GM23248 (cell line): ENCODE measurements around the gene RCOR1. TPM values are rescaled to one million over a fixed set of nuclear protein-coding genes. Genes with fewer than 3 reads are reported as not detected.

Experiments used
- DNase-seq: peaks from one replicate; pipeline ENCODE4 v3.0.0-alpha.2; 2015
- H2AFZ ChIP-seq: fragments of 200-600 bp; sonication (generic); 2 replicates; pipeline ENCODE4 v1.6.1; 2016; ENCODE audit warnings: antibody characterized with exemption
- H3F3A ChIP-seq: fragments of 200-600 bp; sonication (generic); 2 replicates; pipeline ENCODE4 v1.6.1; 2016; ENCODE audit warnings: mild to moderate bottlenecking, antibody characterized with exemption, mixed run types; ENCODE audit not compliant: insufficient read depth
- H3K27ac ChIP-seq: fragments of 200-600 bp; sonication (generic); 2 replicates; pipeline ENCODE4 v1.5.1; 2016; ENCODE audit warnings: mild to moderate bottlenecking
- H3K27me3 ChIP-seq: fragments of 200-600 bp; sonication (generic); replicated peaks from 2 replicates; pipeline ENCODE4 v1.6.1; 2016; ENCODE audit warnings: mild to moderate bottlenecking; ENCODE audit not compliant: insufficient read depth
- H3K36me3 ChIP-seq: fragments of 200-600 bp; sonication (generic); 2 replicates; pipeline ENCODE4 v1.6.1; 2016; ENCODE audit warnings: low read depth, mild to moderate bottlenecking
- H3K4me1 ChIP-seq: fragments of 200-600 bp; sonication (generic); 2 replicates; pipeline ENCODE4 v1.6.1; 2016; ENCODE audit warnings: mild to moderate bottlenecking; ENCODE audit not compliant: insufficient read depth
- H3K4me2 ChIP-seq: fragments of 200-600 bp; sonication (generic); one replicate; pipeline ENCODE4 v1.6.1; 2016; ENCODE audit warnings: mild to moderate bottlenecking; ENCODE audit not compliant: unreplicated experiment
- H3K4me3 ChIP-seq: fragments of 200-600 bp; sonication (generic); 2 replicates; pipeline ENCODE4 v1.5.1; 2016; ENCODE audit warnings: mild to moderate bottlenecking
- H3K79me2 ChIP-seq: fragments of 200-600 bp; sonication (generic); 2 replicates; pipeline ENCODE4 v1.6.1; 2016; ENCODE audit warnings: mild to moderate bottlenecking; ENCODE audit not compliant: insufficient read depth
- H3K9ac ChIP-seq: fragments of 200-600 bp; sonication (generic); 2 replicates; pipeline ENCODE4 v1.6.1; 2016; ENCODE audit warnings: mild to moderate bottlenecking
- H3K9me2 ChIP-seq: fragments of 200-600 bp; sonication (generic); 2 replicates; pipeline ENCODE4 v1.6.1; 2016; ENCODE audit warnings: mixed run types, mild to moderate bottlenecking, moderate library complexity; ENCODE audit not compliant: insufficient read depth
- H3K9me3 ChIP-seq: fragments of 200-600 bp; sonication (generic); one replicate; pipeline ENCODE4 v1.6.1; 2017; ENCODE audit warnings: low read depth
- H4K20me1 ChIP-seq: fragments of 200-600 bp; sonication (generic); 2 replicates; pipeline ENCODE4 v1.6.0; 2016; ENCODE audit not compliant: insufficient read depth
- EZH2 ChIP-seq: fragments of 200-600 bp; sonication (generic); IDR thresholded peaks from 2 replicates; pipeline ENCODE4 v1.6.1; 2018; ENCODE audit warnings: antibody characterized with exemption, mild to moderate bottlenecking; ENCODE audit not compliant: insufficient read depth, poor library complexity, severe bottlenecking
- EZH2phosphoT487 ChIP-seq: fragments of 200-600 bp; sonication (generic); IDR thresholded peaks from 2 replicates; pipeline ENCODE4 v1.6.1; 2018; ENCODE audit warnings: antibody characterized with exemption, moderate library complexity, mild to moderate bottlenecking, low read depth; ENCODE audit not compliant: insufficient read depth
- WGBS, 2 experiments: methylation state at CpG; one replicate each; pipeline ENCODE4 v1.1.6; 2015 to 2017; ENCODE audit warnings: low lambda C conversion rate in 2 of 2, low coverage in 1 of 2; ENCODE audit errors: missing lambda C conversion rate in 2 of 2; 5-methylcytosine and 5-hydroxymethylcytosine counted together
- in situ Hi-C: fragments of 300-500 bp; cut with MboI; formaldehyde crosslinking; loops from 2 replicates; pipeline ENCODE4 v1.15.0; 2020
- polyA plus RNA-seq: library from polyadenylated mRNA; unstranded; fragments of >200 nt; fragmentation: Nextera tagmentation; extraction: Ambion mirVana; gene quantifications from 2 replicates; pipeline ENCODE4 v1.2.1, GENCODE V29; 2016
- total RNA-seq: library from RNA; depleted of rRNA; stranded (reverse); fragments of >200 nt; shearing (Covaris generic); gene quantifications from 2 replicates; pipeline ENCODE4 v1.2.3, GENCODE V29; 2014; rRNA removed

RCOR1 gene
- total RNA-seq (13.0 and 15.6 TPM in 2 replicates), polyA plus RNA-seq (3.2 and 3.4 TPM in 2 replicates)

DNA sequence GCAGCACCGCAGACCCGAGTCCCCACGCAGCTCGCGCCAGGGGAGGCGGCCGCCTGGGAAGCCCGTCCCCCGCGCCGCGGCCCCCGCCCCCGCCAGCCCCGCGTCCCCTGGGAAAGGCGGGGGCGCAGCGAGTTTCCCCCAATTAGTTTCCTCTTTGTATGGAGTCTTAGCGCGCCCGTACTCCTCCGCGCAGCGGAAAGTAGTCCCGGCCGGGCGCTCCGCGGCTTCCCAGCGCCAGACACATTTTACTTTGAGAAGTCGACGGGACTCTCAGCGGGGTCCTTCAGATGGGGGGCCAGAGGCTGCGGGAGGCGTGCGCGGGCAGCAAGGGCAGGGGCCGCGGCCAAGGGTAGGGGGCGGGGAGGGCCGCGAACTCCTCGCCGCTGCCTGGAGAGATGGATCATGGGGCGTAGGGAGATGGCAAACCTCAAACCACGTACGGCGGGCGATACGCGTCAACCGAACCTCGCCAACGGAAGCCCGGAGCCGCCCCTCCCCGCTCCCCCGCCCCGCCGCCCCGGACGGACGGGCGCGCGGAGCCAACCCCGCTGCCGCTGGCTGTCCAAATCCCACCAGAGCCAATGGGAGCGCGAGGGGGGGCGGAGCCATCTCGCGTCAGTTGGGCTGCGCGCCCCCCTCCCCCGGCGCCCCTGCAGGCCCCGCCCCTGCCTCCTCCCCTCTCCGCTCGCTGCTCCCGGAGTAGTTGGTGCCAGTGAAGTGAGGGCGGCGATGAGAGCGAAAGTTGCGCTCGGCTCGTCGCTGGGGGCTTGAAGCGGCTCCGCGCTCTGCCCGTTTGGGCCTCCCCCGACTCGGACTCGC, at the start of gene RCOR1:
Gene RCOR1 (plus strand): TSS at position 706 of the 819 bp plus-strand sequence. CDS start 238 bp downstream, outside the sequence.
- WGBS, 2 experiments, result 2% methylated on average over 13 to 90 of the region's 96 CpGs
- Histone ChIP-seq H3K9me3 (no peaks in the 10 kb centered on the region), H3K27me3 (no peaks in the 10 kb centered on the region), H3K36me3 (no peaks in the 10 kb centered on the region), H3K4me1 (peaks cover 17% of the 10 kb centered on the region; the same call in 1 of the 2 replicates), H3K9me2 (no peaks in the 10 kb centered on the region), H2AFZ (peak within 1 kb of the TSS; percentile 71), H3K27ac (peak within 1 kb of the TSS; percentile 98), H3K4me3 (peak within 1 kb of the TSS; percentile 93), H3K4me2 (peak within 1 kb of the TSS; percentile 91), H3K9ac (peak within 1 kb of the TSS; percentile 97), H3F3A (peaks cover 14% of the 10 kb centered on the region), H3K79me2 (peaks cover 42% of the 10 kb centered on the region), H4K20me1 (peaks cover 4% of the 10 kb centered on the region; the same call in 1 of the 2 replicates)
- TF ChIP-seq EZH2phosphoT487 (no peak), EZH2 (no peak)
- DNase-seq, result peak; percentile 99
- in situ Hi-C loops, result no loop called here

DNA sequence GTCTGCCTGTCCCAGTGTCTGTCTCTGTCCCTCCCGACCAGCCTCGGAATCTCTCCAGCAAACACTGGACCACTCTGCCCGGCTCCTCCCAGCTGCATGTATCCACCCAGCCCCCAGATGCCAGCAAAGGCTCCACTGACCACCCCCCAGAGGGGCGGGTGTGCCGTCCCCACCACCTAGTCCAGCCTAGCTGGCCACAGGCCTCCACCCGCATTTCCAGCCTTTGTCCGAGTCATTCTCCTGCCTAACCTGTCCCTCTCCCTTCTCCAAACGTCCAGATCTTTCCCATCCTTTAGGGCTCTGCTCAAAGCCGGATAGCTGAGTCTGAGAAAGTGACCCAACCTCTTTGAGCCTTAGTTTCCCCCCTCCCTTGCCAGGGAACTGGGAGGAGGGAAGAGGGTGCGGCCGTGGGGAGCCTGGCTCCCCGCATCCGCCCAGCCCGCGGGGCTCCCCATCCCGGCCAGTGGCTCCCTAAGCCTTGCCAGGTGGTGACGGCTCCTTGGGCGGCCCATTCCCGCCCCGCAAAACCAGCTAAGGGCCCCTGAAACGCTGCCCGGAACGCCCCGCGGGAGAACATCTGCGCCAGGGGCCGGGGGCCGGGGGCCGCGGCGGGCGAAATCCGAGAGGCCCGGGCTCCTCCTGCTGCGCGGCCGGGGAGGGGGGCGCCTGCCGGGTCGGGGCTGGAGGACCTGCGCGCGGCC, 48.3 kb upstream of the RCOR1 start:
- TF ChIP-seq EZH2phosphoT487 (no peak), EZH2 (no peak)
- no peaks in the 10 kb centered on the region for H3F3A ChIP-seq
- no peaks in the 10 kb centered on the region for H3K4me1 ChIP-seq
- H3K4me2 ChIP-seq, result no peak overlapping the region
- no peak overlapping the region for H3K4me3 ChIP-seq
- no peaks in the 10 kb centered on the region for H3K9me3 ChIP-seq
- H3K27me3 ChIP-seq, result peaks cover 26% of the 10 kb centered on the region
- no peak overlapping the region for H3K9ac ChIP-seq
- in situ Hi-C loops, result no loop called here
- no peaks in the 10 kb centered on the region for H3K36me3 ChIP-seq
- H3K79me2 ChIP-seq, result no peaks in the 10 kb centered on the region
- 14 to 16% methylated on average over 34 to 43 of the region's 43 CpGs for WGBS, 2 experiments
- no peak overlapping the region for H3K27ac ChIP-seq
- H3K9me2 ChIP-seq, result no peaks in the 10 kb centered on the region
- H4K20me1 ChIP-seq, result no peaks in the 10 kb centered on the region
- DNase-seq, result peak; percentile 16
- no peak overlapping the region for H2AFZ ChIP-seq

DNA sequence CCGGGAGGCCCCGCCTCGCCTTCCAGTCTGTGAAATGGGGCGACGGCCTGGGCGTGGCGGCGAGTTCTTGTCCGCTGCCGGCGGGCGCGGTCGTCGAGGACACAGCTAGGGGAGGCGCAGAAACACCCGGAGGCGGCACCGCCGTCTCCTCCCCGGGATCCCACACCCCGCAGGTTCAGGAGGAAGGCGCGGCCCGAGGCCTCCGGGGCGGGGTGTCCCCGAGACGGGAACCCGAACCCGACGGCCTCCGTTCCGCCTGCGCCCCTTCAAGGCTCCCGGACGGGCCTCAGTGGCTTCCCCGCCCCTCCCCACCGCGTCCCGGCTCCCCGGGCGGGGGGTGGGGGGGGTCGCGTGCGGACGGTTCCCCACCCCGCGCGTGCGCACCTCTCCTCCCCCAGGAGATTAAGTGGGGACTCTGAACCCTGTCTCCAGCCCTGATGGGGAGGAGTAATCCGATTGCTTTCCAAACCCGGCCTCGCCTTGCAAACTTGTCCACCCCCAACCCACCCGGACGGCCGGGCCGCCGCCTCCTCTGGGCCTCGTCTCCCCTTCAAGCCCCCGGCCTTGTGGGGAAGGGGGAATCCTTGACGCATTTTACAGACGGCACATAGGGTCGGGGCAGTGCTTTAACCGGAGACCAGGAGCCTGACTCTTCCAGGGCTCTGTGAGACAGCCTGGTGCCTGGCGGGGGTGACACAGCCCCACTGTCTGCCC, 47.5 kb upstream of the RCOR1 start:
- Histone ChIP-seq H3K9me3 (no peaks in the 10 kb centered on the region), H3K9me2 (no peaks in the 10 kb centered on the region), H3K4me3 (no peak overlapping the region), H3K27ac (no peak overlapping the region), H3K4me2 (no peak overlapping the region), H3K9ac (no peak overlapping the region), H3K79me2 (no peaks in the 10 kb centered on the region), H3F3A (no peaks in the 10 kb centered on the region), H3K36me3 (no peaks in the 10 kb centered on the region), H2AFZ (no peak overlapping the region), H4K20me1 (no peaks in the 10 kb centered on the region), H3K27me3 (peaks cover 26% of the 10 kb centered on the region), H3K4me1 (no peaks in the 10 kb centered on the region)
- peak; percentile 16 for DNase-seq
- no peak for TF ChIP-seq EZH2
- TF ChIP-seq EZH2phosphoT487, result no peak
- 13 to 21% methylated on average over 25 to 62 of the region's 66 CpGs for WGBS, 2 experiments
- in situ Hi-C loops, result no loop called here

DNA sequence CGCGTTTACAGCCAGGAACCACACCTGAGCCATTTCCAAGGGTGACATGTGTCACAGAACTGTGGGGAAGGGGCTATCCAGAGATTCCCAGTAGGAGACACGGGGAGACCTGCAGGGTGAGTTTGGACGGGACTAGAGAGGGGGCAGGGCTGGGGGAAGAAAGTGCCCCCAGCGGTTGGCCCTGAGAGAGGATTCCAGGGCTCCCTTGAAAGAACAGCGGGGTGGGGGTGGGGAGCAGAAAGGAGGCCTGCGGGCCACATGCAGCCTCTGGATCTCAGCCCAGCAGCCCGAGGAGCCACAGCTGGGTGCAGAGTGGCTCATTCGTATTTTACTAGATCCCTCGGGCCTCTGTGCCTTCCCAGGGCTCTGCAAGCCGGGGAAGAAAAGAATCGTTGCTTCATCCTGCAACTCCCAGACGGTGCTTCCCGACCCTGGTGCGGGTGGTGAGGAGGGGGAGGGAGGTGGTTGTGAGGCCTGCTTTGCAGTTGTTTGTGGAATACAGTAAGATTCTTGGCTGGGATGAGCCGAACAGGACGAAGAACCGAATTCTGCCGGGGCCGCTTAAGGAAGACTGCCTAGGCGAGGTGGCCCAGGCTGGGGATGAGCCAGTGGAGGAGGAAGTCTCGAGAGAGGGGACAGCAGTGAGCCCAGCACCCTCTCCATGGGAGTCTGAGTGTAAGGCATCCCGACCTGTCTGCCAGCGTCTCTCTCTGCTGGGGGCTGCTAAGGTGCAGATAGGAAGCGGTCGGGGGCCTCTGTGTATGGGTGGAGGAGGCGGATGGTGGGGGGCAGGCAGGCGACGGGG, 46.8 kb upstream of the RCOR1 start:
- in situ Hi-C loops, result no loop called here

More for the DNA sequence above, 46.8 kb upstream of the RCOR1 start:
- no peak overlapping the region for H2AFZ ChIP-seq
- H3K9me3 ChIP-seq, result no peaks in the 10 kb centered on the region
- H3F3A ChIP-seq, result no peaks in the 10 kb centered on the region
- no peaks in the 10 kb centered on the region for H3K4me1 ChIP-seq
- H4K20me1 ChIP-seq, result no peaks in the 10 kb centered on the region
- WGBS, 2 experiments, result 37 to 40% methylated on average over 23 to 29 of the region's 29 CpGs
- no peak overlapping the region for H3K27ac ChIP-seq
- no peaks in the 10 kb centered on the region for H3K36me3 ChIP-seq
- peaks cover 26% of the 10 kb centered on the region for H3K27me3 ChIP-seq
- no peaks in the 10 kb centered on the region for H3K9me2 ChIP-seq
- H3K9ac ChIP-seq, result no peak overlapping the region
- TF ChIP-seq EZH2phosphoT487 (0 out of 2 replicates have a peak, but pooled peaks have one; percentile 33), EZH2 (no peak)
- peak; percentile 48 for DNase-seq
- H3K79me2 ChIP-seq, result no peaks in the 10 kb centered on the region
- no peak overlapping the region for H3K4me2 ChIP-seq
- no peak overlapping the region for H3K4me3 ChIP-seq
